HS-5 (cell line): ENCODE data around the gene LY6G6D.

Experiments used
- DNase-seq: peaks from one replicate; pipeline ENCODE4 v3.0.0-alpha.2; 2012; ENCODE audit warnings: low read depth

LY6G6D gene

DNA sequence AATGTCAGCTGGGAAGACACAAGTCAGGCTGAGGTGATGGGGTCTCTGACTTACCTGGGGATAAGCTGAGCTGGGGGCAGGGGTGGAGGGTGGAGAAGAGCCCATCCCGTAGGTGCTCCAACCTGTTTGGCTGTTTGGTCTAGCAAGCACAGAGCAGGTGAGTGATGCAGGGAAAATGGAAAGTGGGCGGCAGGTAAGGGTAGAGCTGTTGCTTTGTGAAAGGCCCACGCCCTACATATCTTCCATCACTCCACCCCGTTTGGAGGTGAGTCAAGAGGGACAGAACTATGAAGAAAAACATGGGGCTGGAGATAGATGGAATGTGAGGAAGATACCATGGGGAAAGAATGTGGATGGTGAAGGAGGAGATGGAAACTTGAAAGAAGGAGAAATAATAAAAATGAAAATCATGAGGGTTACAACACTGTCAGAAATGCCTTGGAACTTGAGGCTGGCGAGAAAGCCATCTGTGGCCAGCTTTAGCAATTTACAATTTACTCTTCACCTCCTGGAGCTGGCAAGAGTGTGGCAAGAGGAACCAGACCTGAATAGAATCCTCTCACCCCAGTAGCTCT lies 5.1 kb downstream of the LY6G6D start:
- no peak for DNase-seq

DNA sequence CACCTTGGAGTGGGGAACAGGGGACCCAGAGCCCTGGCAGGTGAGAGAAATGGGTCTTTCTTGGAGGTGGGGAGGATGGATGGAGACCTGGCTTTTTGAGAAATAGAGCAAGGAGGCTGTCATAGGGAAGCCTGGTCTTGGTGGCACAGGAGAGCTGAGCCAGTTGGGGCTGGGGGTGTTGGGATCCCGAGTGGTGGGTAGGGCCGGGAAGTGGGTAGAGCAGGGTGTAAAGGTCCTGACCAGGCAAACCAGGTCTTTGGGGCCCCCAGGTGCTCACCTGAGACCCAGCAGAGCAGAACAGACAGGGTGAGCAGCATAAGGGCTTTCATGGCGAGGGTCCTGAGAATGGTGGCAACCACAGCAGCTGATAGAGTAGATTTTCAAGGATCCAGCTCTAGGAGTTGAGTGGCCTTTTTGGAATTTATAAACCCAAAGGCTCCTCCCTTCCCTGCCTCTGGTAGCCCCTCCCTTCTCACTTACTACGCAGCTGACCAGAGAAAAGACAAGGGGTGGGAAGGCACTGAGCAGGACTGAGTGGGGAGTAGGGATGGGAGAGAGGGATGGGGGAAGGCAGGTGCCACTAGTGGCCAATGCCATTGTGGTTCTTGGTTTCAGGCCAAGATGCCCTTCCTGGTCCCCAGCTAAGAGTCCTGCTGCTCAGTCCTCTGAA lies 6.3 kb downstream of the LY6G6D start, which contains the start of gene LY6G6C:
Gene LY6G6C (minus strand): TSS at position 396 of the 670 bp plus-strand sequence. CDS start 67 bp downstream, at position 329.
- no peak for DNase-seq

DNA sequence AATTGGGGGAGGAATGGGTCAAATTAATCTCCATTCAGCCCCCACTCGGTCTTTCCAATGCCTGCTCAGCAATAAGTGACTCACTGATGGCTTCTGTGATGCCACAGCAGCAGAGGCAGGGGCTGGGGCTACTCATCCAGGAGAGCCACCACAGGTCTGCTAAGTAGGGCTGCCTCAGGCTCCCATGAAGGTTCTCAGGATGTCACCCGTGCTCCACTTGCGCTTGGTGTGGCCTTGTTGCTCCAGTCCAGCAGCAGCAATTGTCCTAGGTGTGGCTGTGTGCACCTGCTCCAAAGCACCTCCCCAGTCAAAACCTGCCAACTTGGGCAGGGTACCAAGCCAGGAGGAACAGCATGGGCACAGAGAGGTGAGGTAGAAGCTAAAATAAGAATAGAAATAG lies 7.0 kb downstream of the LY6G6D start:
- no peak for DNase-seq

DNA sequence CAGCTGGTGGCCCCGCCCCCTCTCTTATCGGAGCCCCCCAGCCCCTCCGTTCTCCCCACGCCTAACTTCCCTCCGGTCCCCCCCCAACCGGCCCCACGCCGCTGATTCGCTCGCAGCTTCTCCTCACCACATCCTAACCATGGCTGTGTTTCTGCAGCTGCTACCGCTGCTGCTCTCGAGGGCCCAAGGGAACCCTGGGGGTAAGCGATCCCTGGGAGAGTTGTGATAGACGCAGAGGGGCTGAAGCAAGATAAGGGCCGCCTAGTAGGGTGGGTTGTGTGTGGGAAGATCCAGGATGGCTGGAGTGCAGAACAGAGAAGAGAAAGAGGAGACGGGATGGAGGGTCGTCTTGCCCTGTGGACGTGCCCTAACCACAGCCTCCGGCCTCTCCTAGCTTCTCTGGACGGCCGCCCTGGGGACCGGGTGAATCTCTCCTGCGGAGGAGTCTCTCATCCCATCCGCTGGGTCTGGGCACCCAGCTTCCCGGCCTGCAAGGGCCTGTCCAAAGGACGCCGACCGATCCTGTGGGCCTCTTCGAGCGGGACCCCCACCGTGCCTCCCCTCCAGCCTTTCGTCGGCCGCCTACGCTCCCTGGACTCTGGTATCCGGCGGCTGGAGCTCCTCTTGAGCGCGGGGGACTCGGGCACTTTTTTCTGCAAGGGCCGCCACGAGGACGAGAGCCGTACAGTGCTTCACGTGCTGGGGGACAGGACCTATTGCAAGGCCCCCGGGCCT lies 8.3 kb downstream of the LY6G6D start, which contains the start of gene MPIG6B:
Gene MPIG6B (plus strand): TSS at position 129 of the 735 bp plus-strand sequence. CDS start 11 bp downstream, at position 140.
- no peak for DNase-seq

DNA sequence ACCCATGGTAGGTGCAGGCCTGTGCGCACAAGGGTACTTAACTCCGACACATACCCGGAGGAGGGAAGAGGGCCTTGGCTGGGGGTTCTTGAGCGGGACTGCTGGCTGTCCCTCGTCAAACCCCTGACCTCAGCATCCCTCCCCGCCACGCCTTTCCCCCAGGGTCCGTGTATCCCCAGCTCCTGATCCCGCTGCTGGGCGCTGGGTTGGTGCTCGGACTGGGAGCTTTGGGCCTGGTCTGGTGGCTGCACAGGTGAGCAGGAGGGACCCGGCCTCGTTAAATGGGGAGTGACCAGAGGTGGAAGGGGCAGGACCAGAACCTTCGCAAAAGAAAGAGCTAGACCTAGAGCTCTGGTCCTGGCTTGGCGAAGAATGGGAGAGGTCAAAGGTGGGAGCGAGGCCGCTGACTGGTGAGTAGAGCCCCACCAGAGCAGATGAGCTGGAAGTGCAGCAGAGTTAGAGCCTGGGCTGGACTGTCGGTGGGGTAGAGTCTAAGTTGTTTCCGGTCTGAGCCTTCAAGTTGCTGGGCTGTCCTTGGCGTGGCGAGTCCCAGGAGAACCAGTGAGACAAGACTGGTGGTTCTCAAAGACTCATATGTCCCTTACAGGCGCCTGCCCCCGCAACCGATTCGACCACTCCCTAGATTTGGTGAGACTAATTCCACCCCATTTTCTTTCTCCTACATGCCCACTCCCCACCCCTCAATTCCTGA lies 9.0 kb downstream of the LY6G6D start:
- DNase-seq, result no peak

DNA sequence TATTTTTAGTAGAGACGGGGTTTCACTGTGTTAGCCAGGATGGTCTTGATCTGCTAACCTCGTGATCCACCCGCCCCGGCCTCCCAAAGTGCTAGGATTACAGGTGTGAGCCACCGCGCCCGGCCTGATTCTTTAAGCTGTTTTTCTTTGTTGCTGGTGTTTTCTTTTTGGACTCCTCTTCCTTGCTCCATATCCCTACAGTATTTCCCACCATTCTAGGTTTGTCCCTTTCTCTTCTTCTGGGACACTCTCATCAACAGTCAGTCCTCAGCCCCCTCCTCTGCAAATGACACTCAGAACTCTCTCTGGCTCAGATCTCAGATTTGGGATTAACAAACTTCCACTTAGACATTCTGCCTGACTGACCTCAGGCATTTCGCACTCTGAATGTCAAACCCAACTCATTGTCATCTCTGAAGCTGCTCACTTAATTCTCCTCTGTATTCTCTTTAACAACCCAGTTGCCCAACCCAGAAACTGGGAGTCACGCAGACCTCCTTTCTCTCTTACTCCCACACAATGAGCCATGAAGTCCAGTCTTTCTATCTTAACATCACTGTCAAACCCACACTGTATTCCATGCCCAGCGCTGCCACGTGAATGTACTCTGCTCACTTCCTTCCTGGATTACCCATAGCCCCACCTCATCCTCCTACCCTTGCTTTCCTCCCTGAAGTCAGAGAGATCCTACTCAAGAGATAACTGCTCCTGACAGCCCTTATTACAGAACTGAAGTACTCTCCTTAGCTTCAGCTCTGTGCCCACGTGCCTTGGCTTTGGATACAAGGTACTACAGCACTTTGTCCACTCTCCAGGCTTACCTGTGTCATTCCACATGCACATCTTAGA lies 10.6 kb downstream of the LY6G6D start:
- no peak for DNase-seq

DNA sequence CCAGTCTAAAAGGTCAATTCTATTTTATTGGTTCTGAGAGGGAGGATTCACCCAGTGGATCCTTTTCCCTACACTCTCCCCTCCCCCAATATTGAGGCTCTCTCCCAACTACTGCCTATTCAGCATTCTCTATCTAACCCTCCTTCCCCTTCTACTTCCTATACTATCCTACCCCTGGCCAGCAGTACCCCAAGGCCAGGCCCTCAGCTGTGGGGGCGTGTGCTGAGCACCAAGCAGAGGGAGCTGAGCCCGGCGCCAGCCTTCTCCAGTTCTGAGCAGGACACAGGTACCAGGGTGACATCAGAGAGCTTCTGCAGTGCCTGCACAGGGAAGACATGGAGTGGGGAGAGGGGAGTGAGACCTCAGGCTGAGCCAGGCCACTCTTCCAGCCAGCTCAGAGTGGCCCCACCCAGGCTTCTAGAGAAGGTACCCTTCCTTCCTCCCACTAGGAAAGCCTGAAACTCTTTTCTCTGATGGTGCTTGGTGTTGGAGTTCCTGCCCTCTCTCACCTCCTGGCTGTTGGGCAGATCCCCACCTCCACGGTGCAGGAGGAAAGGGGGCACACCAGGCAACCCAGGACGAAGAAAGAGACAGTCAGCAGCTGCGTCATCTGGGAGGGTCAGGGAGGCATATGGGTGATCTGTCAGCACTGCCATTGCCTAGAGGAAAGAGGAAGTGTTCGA lies 12.0 kb downstream of the LY6G6D start:
- no peak for DNase-seq

DNA sequence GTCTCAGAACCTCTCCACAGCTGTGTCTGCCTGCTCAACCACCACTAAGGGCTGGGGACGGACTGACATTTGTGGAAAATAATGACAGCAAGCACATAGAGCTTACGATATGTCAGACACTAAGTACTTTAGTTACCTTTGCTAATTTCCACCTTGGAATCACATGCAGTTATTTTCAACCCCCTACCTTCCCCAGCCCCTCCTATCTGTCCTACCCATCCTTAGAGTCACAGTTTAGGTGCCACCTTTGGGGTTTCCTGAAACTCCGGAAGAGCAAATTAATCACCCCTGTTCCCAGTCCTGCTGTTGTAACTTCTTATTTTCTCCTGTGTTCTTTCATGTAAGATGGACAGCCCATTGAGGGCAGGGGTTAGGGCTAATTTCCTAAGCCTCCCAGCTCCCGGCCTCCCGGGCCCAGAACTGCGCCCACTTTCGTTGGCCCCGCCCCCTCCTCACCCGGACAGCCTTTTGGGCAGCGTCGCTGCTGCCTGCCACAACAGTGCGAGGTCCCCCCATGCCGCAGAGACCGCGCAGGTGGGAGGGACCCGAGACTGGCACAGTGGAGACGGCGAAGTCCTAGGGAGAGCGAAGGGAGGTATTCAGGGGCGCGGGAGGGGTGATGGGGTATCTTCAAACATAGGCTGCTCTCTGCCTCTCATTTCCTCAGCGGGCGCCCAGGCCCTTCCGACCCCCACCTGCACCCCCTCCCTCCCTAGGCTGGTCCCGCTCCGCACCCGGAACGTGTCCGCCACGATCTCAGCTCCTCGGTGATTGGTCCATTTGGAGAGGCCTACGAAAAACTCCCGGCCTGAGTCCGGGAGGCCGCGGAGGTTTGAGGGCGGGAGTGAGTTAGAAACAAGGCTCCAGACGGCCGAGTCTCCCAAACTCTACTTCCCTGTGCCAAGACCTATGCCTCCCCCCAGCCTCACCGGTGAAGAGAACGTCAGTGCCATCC lies 12.8 kb downstream of the LY6G6D start:
- DNase-seq, result no peak

DNA sequence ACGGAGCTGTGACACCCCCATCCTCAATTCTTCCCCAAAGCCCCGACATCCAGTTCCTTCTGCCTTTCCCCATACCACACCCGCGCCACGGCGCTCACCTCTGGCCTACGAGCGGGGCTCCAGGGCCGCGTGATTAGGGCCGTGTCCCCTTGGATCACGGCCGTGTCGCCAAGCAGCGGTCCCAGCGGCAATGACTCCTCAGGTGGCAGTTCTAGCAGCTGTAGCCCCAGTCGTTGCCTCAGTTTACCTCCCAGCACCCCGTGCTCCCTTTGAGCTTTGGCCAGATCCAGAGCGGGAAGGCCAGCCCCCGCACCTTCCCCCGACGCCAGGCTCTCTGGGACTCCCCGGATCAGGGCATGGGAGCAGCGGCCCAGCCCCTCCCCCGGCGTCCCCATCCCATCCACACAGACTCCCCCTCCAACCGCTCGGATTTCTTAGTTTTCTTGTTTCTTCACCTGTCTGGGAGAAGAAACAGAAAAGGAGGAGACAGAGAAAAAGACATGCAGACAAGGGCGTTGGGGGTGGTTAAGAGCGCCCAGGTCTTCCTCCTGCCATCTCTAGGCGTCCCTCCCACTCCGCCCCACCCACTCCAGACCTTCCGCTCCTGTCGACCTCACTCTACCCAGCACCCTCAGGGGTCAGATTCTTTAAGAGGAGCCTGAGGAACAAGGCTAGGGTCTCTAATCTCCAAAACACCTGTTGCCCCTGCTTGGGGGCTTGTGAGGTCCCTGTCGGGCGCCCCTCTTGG lies 13.8 kb downstream of the LY6G6D start, which contains the start of gene DDAH2:
Gene DDAH2 (minus strand): TSS at position 533 of the 748 bp plus-strand sequence. CDS start 138 bp downstream, at position 395.
- DNase-seq, result no peak

DNA sequence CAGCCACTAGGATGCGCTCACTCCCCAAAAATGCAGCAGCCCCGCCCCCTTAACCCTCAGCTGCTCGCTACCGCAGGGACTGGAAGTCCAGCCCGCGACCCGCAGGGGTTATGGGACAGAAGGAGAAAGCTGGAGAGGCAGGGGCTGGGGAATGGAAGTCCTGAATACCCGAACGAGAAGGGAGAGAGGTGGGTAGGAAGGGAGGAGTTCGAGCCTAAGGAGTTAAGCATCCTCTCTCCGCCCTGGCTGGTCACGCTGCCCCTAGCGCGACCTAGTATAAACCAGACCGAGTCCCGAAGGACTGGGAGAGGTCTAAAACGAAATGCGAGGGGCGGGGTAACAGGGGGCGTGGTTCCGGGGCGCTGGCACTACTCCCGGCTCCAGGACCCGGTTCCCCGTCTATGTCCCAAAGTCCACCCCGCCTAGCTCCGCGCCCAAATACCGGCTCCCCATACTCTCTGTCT lies 14.4 kb downstream of the LY6G6D start:
- no peak for DNase-seq

DNA sequence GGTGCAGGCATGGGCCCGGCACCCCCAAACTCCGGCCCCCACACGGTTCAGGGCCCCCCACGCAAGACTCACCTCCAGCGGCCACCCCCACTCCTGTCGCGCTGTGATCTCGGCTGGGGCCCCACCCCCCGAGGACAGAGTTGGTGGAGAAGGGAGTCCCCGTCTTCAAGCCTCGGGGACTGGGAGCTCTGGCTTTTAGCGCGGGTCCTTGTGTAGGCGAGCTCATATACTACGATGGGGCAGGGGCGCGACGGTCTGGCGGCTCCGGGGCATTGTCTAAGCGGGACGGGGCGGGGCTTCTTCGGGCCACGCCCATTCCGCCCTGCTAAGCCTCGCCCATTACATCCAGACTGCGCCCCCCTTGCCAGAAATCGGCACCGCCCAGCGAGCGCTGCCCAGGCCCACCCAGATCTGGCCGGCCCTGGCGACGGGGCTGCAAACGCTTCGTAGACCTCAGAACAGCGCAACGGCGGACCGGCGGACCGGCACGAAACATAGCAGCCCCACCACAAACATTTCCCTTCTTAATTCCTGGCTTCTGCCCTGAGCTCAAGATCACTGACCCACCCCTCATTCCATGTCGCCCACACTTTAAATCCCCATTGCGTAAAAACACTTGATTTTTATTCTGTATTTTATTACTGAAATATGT lies 15.0 kb downstream of the LY6G6D start:
- no peak for DNase-seq

DNA sequence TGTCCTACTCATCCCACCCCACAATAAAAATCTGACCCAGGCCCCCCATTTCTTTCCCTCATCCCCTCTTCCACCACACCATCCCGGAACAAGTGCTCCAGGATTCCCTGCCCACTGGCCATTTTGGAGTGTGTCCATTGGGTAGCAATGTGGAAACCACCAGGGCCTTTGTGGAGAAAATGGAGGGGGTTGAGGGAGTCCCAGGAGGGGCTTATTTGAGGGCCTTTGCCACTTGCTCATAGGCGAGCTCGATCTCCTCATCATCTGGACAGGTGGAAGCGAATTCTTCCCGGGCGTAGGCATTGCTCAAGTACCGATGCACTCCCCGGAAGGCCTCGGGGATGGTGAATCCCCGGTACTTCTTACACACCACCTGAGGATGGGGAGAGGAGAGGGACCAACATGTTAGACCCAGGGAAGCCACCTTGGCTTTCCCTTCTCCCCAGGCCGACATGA lies 15.5 kb downstream of the LY6G6D start:
- DNase-seq, result no peak

DNA sequence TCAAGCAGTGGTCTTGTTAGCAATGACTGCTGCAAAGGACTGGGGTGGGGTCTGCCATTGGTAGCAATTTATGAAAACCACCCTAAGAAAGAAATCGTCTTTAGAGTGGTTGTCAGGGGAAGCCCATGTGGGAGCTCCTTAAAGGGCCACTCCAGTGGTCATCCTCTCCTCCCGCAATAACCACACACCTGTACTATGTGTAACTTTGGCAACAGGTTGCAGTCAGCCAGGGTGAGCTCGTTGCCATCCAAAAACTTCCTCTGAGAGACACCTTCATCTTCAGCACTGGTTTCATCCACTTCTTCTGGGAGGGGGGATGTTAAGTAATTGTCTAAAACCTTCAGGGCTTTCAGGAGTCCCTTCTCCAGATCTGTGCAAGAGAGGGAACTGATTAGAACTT lies 16.9 kb downstream of the LY6G6D start:
- DNase-seq, result no peak

DNA sequence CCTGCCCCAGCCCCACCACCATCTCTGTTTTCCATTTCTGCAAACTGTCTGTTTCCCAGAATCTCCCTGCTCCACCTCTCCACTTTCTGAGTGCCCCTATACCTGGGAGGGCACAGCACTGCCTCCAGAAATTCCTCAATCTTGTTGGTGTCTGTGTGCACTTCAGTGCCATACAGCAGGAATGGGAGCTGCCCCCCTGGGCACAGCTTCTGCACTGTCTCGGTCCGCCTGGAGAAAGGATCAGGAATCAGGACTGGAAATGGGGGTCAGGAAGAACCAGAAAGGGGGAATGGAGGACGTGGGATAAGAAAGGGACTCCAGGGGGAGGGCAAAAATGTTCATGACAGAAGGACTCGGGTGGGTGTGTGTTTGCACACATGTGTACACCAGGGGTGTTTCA lies 18.6 kb downstream of the LY6G6D start:
- DNase-seq, result no peak

DNA sequence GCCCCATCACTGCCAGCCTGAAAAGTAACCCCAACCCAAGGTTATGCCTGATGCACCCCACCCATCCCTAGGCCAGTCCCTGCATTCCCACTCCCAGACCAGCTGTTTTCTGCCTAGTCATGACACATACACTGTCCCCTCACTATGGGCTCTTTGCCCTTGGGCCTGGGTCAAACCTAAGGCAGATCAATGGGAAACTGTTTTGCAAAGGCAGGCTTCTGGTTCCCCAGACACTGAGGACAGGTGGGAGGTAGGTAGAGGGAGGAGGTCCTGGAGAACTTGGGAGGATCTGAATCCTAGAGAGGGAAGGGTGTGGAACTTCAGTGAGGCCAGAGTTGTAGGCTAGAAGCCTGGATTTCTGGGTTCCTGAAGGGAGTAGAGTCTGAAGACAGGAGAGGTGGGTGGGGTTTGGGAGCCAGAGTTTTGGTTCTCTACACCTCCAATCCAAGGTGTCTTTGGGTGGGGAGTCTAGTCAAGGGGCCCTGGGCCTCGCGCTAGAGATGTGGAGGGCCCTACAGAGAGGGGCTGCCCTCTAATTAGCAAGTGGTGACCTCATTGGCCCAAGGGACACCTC lies 19.2 kb downstream of the LY6G6D start:
- DNase-seq, result no peak

DNA sequence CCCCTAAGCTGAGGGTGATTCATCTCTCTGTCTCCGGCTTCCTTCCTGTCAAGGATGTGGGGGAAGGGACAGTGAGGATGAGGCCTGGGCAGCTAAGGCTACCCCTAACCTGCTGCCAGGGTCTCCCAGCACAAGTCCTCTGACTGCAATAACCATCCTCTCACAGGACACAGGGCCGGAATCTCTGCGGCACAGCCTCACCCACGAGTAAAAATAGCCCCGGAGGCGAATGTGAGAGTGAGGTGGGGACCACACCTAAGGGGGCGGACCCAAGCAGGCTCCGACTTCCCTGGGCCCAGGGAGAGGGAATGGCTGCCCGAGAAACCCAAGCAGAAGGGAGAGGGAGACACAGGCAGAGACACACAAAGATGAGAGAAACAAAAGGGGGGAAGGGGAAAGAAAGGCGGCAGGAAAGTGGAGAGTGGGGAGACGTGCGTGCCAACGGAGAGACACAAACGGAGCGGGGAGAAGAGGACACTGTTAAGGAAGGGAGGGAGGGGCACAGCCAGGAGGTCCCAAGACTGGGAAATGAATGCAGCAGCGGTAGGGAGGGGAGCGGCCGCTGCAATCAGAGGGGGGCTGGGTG lies 19.8 kb downstream of the LY6G6D start:
- DNase-seq, result peak; percentile 78

DNA sequence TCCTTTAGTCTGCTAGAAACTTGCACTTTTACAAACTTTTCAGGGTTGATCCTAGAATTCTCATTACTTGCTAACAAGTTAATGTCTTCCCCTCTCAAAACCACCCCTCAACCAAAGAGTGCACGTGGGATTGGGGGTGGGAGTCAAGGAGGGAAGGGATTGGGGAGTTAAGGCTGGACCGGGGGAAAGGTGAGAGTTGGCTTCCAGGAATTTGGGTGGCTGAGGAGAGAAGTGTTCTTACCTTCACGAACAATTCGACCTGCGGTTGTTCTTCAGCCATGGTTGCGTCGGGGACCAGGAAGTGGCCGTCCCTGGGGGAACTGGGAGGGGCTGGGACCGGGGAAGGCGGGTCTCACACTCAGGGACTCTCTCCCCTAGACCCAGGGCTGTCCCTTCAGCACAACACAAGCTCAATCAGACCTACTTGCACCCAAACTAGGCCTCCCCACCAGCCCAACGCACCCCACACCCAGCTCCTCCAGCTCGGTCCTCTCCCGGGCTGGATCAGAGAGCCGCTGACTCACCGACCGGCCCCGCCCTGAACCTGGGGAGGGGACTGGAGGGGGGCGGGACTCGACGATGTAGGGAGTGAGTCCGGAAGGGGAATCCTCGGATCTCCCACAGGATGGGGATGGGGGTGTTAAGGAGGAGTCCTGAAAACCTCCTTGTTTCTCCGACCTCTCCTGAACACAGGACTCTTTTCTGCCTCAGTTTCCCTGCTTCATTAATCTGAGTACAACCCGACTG lies 21.0 kb downstream of the LY6G6D start, which contains the start of gene CLIC1:
Gene CLIC1 (minus strand): TSS at position 510 of the 747 bp plus-strand sequence. CDS start 230 bp downstream, at position 280.
- DNase-seq, result no peak
